Prostate gland (tissue), 2 donors: ENCODE measurements around the gene SIX6. TPM values are rescaled to one million over a fixed set of nuclear protein-coding genes. Genes with fewer than 3 reads are reported as not detected.

Experiments used
- small RNA-seq, 2 donors: library from RNA; depleted of rRNA; stranded (forward); fragments of <200 nt; gene quantifications; one replicate each; pipeline ENCODE3, GENCODE V24; 2016
- total RNA-seq, 2 donors: library from RNA; depleted of rRNA; stranded (reverse); fragments of >200 nt; gene quantifications; one replicate each; pipeline ENCODE4 v1.1.0, GENCODE V29; 2016

Gene SIX6
- total RNA-seq, 2 donors from 2014 or later = 0.05 to 0.28 TPM

Small RNA genes lying within 50 kb of the gene (small RNA-seq; reads per million reads assigned to genes)
- 0 reads per million in 2 donors for gene AL049874.4

Other genes starting within 250 kb of the SIX6 start
- 1 to 10 TPM in 1 of 2 donors, under 1 TPM in 1; 0.41 to 4.7 TPM for gene C14orf39, start 23.1 kb upstream of the SIX6 start, total RNA-seq
- 10 to 100 TPM; 23.5 to 25.0 TPM for gene SIX1, start 140.3 kb downstream of the SIX6 start, total RNA-seq
- 10 to 100 TPM; 17.6 to 21.3 TPM for gene SIX4, start 215.2 kb downstream of the SIX6 start, total RNA-seq
- gene MNAT1, start 225.6 kb downstream of the SIX6 start, total RNA-seq = 10 to 100 TPM; 16.1 to 62.9 TPM